HUES48 (cell line): ENCODE data around the gene COPZ1.
"Not testable (repeated sequence)": the region's sequence is repeated elsewhere in the genome, so short reads cannot be mapped to it uniquely, and the experiment has no call there.

ENCODE experiments used
- H3K27ac ChIP-seq: one replicate; pipeline ENCODE4 v1.7.0; 2013; ENCODE audit warnings: low read depth, low read length, inconsistent platforms
- H3K27me3 ChIP-seq: 2 replicates; pipeline ENCODE4 v1.6.1; 2013; ENCODE audit warnings: mild to moderate bottlenecking, low read length; ENCODE audit not compliant: control insufficient read depth, insufficient read depth
- H3K36me3 ChIP-seq: 2 replicates; pipeline ENCODE4 v1.6.1; 2013; ENCODE audit warnings: low read length; ENCODE audit not compliant: control insufficient read depth, insufficient read depth
- H3K4me1 ChIP-seq: 2 replicates; pipeline ENCODE4 v1.6.1; 2013; ENCODE audit warnings: mild to moderate bottlenecking, low read length; ENCODE audit not compliant: control insufficient read depth, insufficient read depth
- H3K4me3 ChIP-seq: 2 replicates; pipeline ENCODE4 v1.5.1; 2013; ENCODE audit warnings: mild to moderate bottlenecking, low read depth, low read length
- H3K9ac ChIP-seq: 2 replicates; pipeline ENCODE4 v1.6.1; 2013; ENCODE audit warnings: mild to moderate bottlenecking, low read depth, low read length, moderate library complexity
- H3K9me3 ChIP-seq: 2 replicates; pipeline ENCODE4 v1.6.1; 2013; ENCODE audit warnings: low read length; ENCODE audit not compliant: control insufficient read depth, insufficient read depth

The COPZ1 gene

DNA sequence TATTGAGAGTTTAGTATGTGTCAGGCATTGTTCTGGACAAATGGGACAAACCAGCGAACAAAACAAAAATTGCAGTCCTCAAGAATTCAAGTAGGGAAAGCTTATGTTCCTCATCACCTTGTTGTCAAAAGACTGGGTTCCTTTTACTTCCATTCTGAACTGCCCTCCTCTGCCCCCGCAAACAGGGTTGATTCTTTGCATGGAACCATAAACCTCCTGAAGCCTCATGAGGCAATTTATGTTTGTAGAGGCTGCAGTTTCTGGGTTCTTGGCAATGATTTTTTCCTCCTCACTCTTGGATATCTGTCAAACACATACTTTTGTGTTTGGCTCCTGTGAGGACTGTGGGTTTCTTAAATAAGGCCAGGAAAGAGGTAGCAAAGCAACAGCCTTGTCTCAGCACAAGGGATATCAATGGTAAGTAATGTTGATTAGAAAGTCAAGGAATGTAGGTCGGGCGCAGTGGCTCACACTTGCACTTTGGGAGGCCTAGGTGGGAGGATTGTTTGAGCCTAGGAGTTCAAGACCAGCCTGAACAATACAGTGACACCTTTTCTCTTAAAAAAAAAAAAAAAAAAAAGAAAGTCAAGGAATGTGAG, 13.9 kb downstream of the COPZ1 start:
- H3K27ac ChIP-seq, result no peak overlapping the region
- H3K27me3 ChIP-seq, result no peaks in the 10 kb centered on the region
- H3K4me1 ChIP-seq, result no peaks in the 10 kb centered on the region
- H3K36me3 ChIP-seq, result peaks cover 35% of the 10 kb centered on the region
- no peak overlapping the region for H3K9ac ChIP-seq
- H3K4me3 ChIP-seq, result no peak overlapping the region
- H3K9me3 ChIP-seq, result no peaks in the 10 kb centered on the region

GRCh38 chr12:54340846-54341245, 15.9 kb downstream of the COPZ1 start:
- no peak overlapping the region for H3K9ac ChIP-seq
- no peaks in the 10 kb centered on the region for H3K27me3 ChIP-seq
- H3K9me3 ChIP-seq, result no peaks in the 10 kb centered on the region
- no peak overlapping the region for H3K27ac ChIP-seq
- no peaks in the 10 kb centered on the region for H3K4me1 ChIP-seq
- H3K4me3 ChIP-seq, result no peak overlapping the region
- peaks cover 46% of the 10 kb centered on the region for H3K36me3 ChIP-seq

DNA sequence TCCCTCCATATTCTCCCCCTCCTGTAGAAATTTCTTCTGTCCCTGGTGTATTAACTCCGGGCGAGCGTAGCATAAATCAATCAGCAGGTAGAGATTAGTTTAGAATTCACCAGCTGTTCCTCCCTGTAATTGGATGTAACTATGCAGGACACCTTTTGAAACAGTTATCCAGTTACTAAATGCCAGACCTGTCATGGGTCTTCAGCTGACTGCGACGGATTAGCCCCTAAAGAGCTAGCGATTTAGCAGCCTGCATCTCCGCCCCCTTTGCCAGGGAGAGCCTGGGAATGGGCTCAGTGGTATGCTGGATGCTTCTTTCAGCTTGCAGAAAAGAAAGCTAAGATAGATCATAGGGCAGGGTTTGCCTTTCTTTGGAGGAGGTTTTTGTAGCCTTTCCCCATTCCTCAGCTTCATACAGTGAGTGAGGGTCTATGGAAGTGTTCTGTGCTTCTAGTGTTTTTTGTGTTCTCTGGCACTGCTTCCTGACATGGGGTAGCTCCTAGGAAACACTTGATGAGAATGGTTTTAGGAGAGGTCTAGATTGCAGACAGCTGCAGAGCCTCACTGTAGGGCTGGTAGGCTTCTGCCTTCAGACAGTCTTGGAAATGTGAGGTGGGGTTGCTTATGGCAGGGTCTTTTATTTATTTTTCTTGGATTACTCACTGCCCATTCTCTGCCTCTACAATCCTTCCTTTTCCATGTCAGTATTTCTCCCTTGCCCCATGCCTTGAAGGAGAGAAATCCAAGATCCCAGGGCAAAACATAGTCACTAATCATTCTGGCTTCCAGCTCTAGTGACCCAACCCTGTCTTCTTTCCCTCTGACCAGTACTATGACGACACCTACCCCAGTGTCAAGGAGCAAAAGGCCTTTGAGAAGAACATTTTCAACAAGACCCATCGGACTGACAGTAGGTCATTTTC, 16.7 kb downstream of the COPZ1 start:
- H3K36me3 ChIP-seq, result peaks cover 52% of the 10 kb centered on the region
- no peaks in the 10 kb centered on the region for H3K27me3 ChIP-seq
- no peak overlapping the region for H3K4me3 ChIP-seq
- H3K27ac ChIP-seq, result peak overlapping the region; percentile 37
- no peaks in the 10 kb centered on the region for H3K9me3 ChIP-seq
- H3K9ac ChIP-seq, result no peak overlapping the region
- H3K4me1 ChIP-seq, result no peaks in the 10 kb centered on the region

GRCh38 chr12:54349036-54349435, 24.1 kb downstream of the COPZ1 start:
- Histone ChIP-seq H3K36me3 (peaks cover 50% of the 10 kb centered on the region), H3K9me3 (no peaks in the 10 kb centered on the region), H3K27ac (no peak overlapping the region), H3K4me1 (peaks cover 36% of the 10 kb centered on the region), H3K9ac (no peak overlapping the region), H3K4me3 (no peak overlapping the region), H3K27me3 (0 out of 2 replicates have a peak, but pooled peaks cover 5% of the 10 kb centered on the region)

GRCh38 chr12:54349679-54350078, 24.7 kb downstream of the COPZ1 start:
- Histone ChIP-seq H3K27ac (no peak overlapping the region), H3K27me3 (0 out of 2 replicates have a peak, but pooled peaks cover 5% of the 10 kb centered on the region), H3K9ac (no peak overlapping the region), H3K36me3 (peaks cover 50% of the 10 kb centered on the region), H3K9me3 (no peaks in the 10 kb centered on the region), H3K4me1 (peaks cover 37% of the 10 kb centered on the region), H3K4me3 (no peak overlapping the region)

DNA sequence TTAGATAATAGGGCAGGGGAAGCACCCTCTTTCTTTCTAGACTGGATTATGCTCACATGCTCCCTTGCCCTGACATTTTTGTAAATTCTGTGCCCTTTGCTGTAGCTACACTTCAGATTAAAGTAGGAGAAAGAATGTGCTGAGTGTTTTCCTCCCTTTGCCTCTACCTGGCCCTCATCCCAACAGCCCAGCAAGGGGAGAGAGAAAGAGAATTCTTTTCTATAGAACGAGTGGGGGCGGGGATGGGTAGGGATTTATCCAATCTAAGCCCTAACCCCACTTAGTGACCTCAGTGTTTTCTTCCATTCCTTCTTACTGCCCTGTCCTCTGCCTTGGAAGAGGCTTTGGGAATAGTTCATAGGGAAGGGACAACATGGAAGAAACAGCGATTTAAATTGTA, 25.8 kb downstream of the COPZ1 start:
- 0 out of 2 replicates have a peak, but pooled peaks cover 5% of the 10 kb centered on the region for H3K27me3 ChIP-seq
- H3K27ac ChIP-seq, result peak overlapping the region; percentile 0

DNA sequence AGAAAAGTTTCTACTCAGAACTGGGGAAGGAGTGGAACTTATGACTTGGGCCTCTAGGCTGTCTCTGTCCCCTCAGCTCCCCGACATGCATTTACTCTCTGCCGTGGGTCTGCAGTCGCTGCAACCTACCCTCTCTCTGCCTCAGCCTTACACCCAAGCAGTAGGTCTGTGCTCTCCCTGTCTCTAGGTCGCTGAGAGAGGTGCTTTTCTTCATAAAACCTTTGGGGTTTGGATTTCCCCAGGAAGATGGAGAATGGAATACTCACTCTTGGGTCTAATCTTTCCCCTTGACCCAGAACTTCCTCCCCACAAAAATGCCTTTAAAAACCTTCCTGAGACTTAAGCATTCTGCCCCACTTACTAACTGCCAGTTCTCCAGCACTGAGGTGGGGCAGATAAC, 26.4 kb downstream of the COPZ1 start:
- H3K9me3 ChIP-seq, result no peaks in the 10 kb centered on the region
- H3K4me1 ChIP-seq, result peaks cover 53% of the 10 kb centered on the region
- H3K36me3 ChIP-seq, result peaks cover 37% of the 10 kb centered on the region
- H3K9ac ChIP-seq, result peak overlapping the region; percentile 33; the same call in 1 of the 2 replicates
- H3K4me3 ChIP-seq, result peak overlapping the region; percentile 69
- H3K27me3 ChIP-seq, result 0 out of 2 replicates have a peak, but pooled peaks cover 5% of the 10 kb centered on the region
- H3K27ac ChIP-seq, result peak overlapping the region; percentile 51

More for the DNA sequence above, 25.8 kb downstream of the COPZ1 start:
- peaks cover 41% of the 10 kb centered on the region for H3K36me3 ChIP-seq
- H3K9me3 ChIP-seq, result no peaks in the 10 kb centered on the region
- H3K9ac ChIP-seq, result no peak overlapping the region
- no peak overlapping the region for H3K4me3 ChIP-seq
- H3K4me1 ChIP-seq, result peaks cover 47% of the 10 kb centered on the region

DNA sequence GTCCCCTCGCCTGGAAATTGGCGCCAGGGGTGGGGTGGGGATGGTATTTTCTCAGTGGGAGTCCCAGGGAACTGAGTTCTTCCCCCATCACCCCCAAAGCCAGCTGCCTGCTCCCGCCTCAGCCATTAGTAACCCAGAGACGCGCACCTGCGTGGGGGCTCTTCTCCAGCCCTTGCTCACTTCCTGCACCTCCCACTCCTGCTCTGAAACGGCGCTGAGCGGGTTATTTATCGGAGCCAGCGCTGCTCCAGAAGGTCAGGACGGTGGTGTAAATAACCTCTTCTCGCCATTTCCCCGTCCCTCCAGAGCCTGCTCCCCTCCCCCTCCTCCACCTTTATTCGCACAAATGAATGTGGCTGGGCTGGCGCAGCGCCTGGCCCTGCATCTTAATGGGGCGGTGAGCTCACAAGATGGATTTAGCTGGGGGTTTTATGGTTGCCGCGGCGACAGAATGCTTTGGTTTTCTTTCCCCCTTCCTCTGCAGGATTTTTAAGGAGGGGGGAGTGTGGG, 27.1 kb downstream of the COPZ1 start:
- H3K27ac ChIP-seq, result peak overlapping the region; percentile 77
- H3K36me3 ChIP-seq, result peaks cover 31% of the 10 kb centered on the region
- H3K4me3 ChIP-seq, result peak overlapping the region; percentile 69
- no peaks in the 10 kb centered on the region for H3K9me3 ChIP-seq
- peaks cover 61% of the 10 kb centered on the region for H3K4me1 ChIP-seq
- H3K9ac ChIP-seq, result peak overlapping the region; percentile 33; the same call in 1 of the 2 replicates
- 0 out of 2 replicates have a peak, but pooled peaks cover 5% of the 10 kb centered on the region for H3K27me3 ChIP-seq

- H3K9ac ChIP-seq, result peak overlapping the region; percentile 19; the same call in 1 of the 2 replicates
- peak overlapping the region; percentile 69 for H3K4me3 ChIP-seq
- 0 out of 2 replicates have a peak, but pooled peaks cover 5% of the 10 kb centered on the region for H3K27me3 ChIP-seq
- H3K27ac ChIP-seq, result peak overlapping the region; percentile 77
- peaks cover 20% of the 10 kb centered on the region for H3K36me3 ChIP-seq
- peaks cover 71% of the 10 kb centered on the region for H3K4me1 ChIP-seq
- no peaks in the 10 kb centered on the region for H3K9me3 ChIP-seq
Measured at GRCh38 chr12:54352891-54353874, 28.3 kb downstream of the COPZ1 start.

DNA sequence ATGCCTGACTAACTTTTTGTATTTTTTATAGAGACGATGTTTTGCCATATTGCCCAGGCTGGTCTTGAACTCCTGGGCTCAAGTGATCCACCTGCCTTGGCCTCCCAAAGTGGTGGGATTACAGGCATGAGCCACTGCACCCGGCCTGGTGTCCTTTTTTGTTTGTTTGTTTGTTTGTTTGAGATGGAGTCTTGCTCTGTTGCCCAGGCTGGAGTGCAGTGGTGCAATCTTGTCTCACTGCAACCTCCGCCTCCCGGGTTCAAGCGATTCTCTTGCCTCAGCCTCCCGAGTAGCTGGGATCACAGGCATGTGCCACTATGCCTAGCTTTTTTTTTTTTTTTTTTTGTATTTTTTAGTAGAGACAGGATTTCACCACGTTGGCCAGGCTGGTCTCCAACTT, 29.3 kb downstream of the COPZ1 start:
- H3K27ac ChIP-seq, H3K9ac ChIP-seq, H3K4me3 ChIP-seq, H3K9me3 ChIP-seq, H3K27me3 ChIP-seq: not testable (repeated sequence)
- Histone ChIP-seq H3K36me3 (peaks cover 12% of the 10 kb centered on the region), H3K4me1 (peaks cover 76% of the 10 kb centered on the region)
